Thymus (tissue), 11 donors: ENCODE data around the gene DTNB. TPM values are rescaled to one million over a fixed set of nuclear protein-coding genes. Genes with fewer than 3 reads are reported as not detected.

Experiments used
- DNase-seq, 9 donors: peaks; one replicate each; pipeline ENCODE4 v3.0.0-alpha.2; 2013; ENCODE audit warnings: low spot score in 9 of 9, low read depth in 6 of 9, missing footprints in 1 of 9
- H3K27ac ChIP-seq, 2 donors: one replicate each; pipeline ENCODE4 v1.5.1; 2013; ENCODE audit warnings: control low read depth in 1 of 2, low read depth in 1 of 2, low read length in 1 of 2, mild to moderate bottlenecking in 1 of 2, moderate library complexity in 1 of 2
- H3K27me3 ChIP-seq, 2 donors: one replicate each; pipeline ENCODE4 v1.5.1; 2013; ENCODE audit warnings: low read length in 1 of 2; ENCODE audit not compliant: control insufficient read depth in 2 of 2, insufficient read depth in 1 of 2
- H3K36me3 ChIP-seq, 2 donors: one replicate each; pipeline ENCODE4 v1.5.1; 2013; ENCODE audit warnings: low read length in 1 of 2, mild to moderate bottlenecking in 1 of 2, moderate library complexity in 1 of 2; ENCODE audit not compliant: control insufficient read depth in 2 of 2, insufficient read depth in 2 of 2
- H3K4me1 ChIP-seq, 2 donors: one replicate each; pipeline ENCODE4 v1.5.1; 2013; ENCODE audit warnings: low read length in 2 of 2; ENCODE audit not compliant: control insufficient read depth in 2 of 2, insufficient read depth in 2 of 2
- H3K4me3 ChIP-seq, 2 donors: one replicate each; pipeline ENCODE4 v1.5.1; 2013; ENCODE audit warnings: low read length in 2 of 2, control low read depth in 1 of 2, mild to moderate bottlenecking in 1 of 2
- H3K9me3 ChIP-seq, 2 donors: one replicate each; pipeline ENCODE4 v1.5.1; 2013; ENCODE audit warnings: low read length in 1 of 2, mild to moderate bottlenecking in 1 of 2; ENCODE audit not compliant: control insufficient read depth in 2 of 2, insufficient read depth in 1 of 2
- WGBS: extraction: QIAGEN DNeasy Blood & Tissue Kit; methylation state at CpG from one replicate; pipeline ENCODE4 v1.1.7; 2013; 5-methylcytosine and 5-hydroxymethylcytosine counted together
- polyA plus RNA-seq: library from polyadenylated mRNA; stranded (reverse); fragments of 200-250 nt; gene quantifications from one replicate; pipeline ENCODE4 v1.2.3, GENCODE V29; 2013
- total RNA-seq: library from RNA; stranded (reverse); fragments of 120-200 nt; gene quantifications from one replicate; pipeline ENCODE4 v1.2.4, GENCODE V29; 2013
- donor health status: healthy.

Gene DTNB
- total and polyA plus RNA-seq, 2 donors, result 7.6 to 20.1 TPM

DNA sequence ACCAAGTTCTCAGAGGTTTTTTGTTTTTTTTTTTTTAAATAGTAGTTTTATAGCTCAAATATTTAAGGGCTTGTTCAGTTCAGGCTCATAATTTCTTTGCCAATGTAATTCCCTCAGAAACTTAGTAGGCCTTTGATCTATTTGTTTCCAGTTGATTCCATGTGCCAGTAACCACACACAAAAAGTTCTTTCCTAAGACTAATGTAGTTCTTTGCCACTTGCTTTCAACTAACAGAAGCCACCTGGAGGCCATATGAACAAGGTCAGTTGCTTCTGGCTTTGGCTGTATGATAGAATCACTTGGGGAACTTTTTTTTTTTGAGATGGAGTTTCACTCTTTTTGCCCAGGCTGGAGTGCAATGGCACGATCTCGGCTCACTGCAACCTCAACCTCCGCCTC, 100.7 kb downstream of the DTNB start:
- H3K9me3 ChIP-seq, result no peaks in the 10 kb centered on the region
- H3K36me3 ChIP-seq, result peaks cover 0 to 2% of the 10 kb centered on the region in 2 donors
- 100% methylated on average over 3 of the region's 3 CpGs for WGBS
- H3K4me3 ChIP-seq, result no peak overlapping the region
- no peaks in the 10 kb centered on the region for H3K4me1 ChIP-seq
- DNase-seq, result no peak
- H3K27me3 ChIP-seq, result no peaks in the 10 kb centered on the region
- no peak overlapping the region for H3K27ac ChIP-seq

DNA sequence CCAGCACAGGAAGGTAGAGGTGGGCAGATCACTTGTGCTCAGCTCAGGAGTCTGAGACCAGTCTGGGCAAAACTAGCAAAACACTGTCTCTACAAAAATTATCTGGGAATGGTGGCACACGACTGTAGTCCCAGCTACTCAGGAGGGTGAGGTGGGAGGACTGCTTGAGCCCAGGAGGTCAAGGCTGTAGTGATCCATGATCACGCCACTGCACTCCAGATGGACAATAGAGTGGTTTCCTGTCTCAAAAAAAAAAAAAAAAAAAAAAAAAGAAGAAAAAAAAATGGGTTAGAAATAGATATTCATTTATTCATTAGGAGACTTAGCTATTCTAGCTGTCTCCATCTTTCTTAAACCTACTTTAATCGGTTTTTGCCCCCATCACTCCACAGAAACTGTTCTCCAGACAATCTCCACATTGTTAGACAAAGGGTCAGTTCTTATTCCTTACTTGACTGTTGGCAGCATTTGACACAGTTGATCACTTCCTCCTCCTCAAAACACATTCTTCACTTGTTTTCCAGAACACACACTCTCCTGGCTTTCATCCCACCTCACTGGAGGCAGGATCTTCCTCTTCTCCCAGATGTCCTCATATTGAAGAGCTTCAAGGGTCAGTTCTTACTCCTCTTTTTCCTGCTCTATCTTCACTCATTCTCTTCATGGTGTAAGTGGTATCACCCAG, 103.1 kb downstream of the DTNB start:
- H3K9me3 ChIP-seq, result no peaks in the 10 kb centered on the region
- H3K27me3 ChIP-seq, result no peaks in the 10 kb centered on the region
- no peak overlapping the region for H3K4me3 ChIP-seq
- H3K36me3 ChIP-seq, result no peaks in the 10 kb centered on the region
- DNase-seq, result no peak
- no peak overlapping the region for H3K27ac ChIP-seq
- 95% methylated on average over 3 of the region's 3 CpGs for WGBS
- peaks cover 0 to 11% of the 10 kb centered on the region in 2 donors for H3K4me1 ChIP-seq

DNA sequence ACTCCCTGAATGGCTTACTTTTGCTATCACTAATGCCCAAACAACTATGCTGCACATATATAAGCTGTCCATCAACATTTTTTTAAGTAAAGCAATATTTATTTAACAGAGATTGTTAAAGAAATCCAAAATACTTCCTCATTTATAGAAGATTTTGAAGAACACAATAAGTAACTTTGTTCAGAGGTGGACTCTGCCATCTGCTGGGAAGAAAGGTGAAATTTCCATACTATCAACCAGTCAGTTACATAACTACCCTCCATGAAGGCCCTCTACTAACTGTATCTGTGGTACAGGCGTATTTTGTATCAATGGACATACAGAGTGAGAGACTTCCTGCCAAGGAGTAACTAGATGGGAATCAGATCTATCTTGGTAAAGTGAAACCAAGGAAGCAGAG, 106.0 kb downstream of the DTNB start:
- DNase-seq, result peak in 6 of 9 donors; percentile 22 to 71 (median 44)
- H3K27ac ChIP-seq, result no peak overlapping the region

DNA sequence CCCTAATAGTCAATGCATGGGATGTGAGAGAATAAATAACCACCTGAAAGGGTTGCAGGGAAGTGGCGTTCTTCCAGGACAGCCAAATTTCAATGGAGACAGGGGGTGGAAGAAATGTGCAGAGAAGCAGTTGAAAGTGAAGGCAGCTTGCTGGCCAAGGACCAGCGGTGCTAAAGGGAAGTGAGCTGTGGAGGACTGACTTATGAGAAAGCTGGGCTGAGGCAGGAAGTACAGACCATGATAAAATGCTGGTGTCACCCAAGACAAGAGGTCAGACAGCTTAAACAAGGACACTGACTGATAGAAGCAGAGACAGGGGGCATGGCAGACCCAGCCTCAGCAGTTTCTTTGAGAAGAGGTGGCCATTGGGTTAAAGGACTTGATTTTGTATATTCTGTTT, 106.7 kb downstream of the DTNB start:
- DNase-seq, result no peak
- Histone ChIP-seq H3K4me3 (no peak overlapping the region), H3K4me1 (peaks cover 0 to 11% of the 10 kb centered on the region in 2 donors), H3K27me3 (no peaks in the 10 kb centered on the region), H3K36me3 (no peaks in the 10 kb centered on the region), H3K9me3 (no peaks in the 10 kb centered on the region), H3K27ac (no peak overlapping the region)
- 44% methylated on average over 2 of the region's 2 CpGs for WGBS

More for the DNA sequence above, 106.0 kb downstream of the DTNB start:
- no peaks in the 10 kb centered on the region for H3K36me3 ChIP-seq
- no peaks in the 10 kb centered on the region for H3K9me3 ChIP-seq
- peaks cover 0 to 11% of the 10 kb centered on the region in 2 donors for H3K4me1 ChIP-seq
- WGBS, result 85% methylated on average over 1 of the region's 1 CpG
- H3K4me3 ChIP-seq, result no peak overlapping the region
- H3K27me3 ChIP-seq, result no peaks in the 10 kb centered on the region

DNA sequence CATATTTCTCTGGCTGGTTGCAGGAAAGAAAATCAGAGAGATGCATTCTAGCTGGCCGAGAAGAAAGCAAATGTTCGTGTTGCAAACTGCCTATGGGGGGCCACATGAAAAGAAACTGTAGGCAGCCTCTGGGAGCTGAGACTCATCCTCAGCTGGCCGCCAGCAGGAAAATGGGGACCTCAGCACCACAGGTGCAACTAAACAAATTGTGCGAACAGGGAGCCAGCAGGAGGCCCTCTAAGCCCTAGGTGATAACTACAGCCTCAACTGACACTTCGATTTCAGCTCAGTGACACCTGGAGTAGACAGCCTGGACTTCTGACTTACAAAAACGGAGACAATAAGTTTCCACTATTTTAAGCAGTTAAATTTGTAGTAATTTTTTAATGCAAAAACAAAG, 107.3 kb downstream of the DTNB start:
- Histone ChIP-seq H3K9me3 (no peaks in the 10 kb centered on the region), H3K27ac (no peak overlapping the region), H3K36me3 (no peaks in the 10 kb centered on the region), H3K27me3 (no peaks in the 10 kb centered on the region), H3K4me3 (no peak overlapping the region), H3K4me1 (peaks cover 0 to 11% of the 10 kb centered on the region in 2 donors)
- 78% methylated on average over 6 of the region's 6 CpGs for WGBS
- DNase-seq, result peak in 2 of 9 donors; percentile 15 to 21

DNA sequence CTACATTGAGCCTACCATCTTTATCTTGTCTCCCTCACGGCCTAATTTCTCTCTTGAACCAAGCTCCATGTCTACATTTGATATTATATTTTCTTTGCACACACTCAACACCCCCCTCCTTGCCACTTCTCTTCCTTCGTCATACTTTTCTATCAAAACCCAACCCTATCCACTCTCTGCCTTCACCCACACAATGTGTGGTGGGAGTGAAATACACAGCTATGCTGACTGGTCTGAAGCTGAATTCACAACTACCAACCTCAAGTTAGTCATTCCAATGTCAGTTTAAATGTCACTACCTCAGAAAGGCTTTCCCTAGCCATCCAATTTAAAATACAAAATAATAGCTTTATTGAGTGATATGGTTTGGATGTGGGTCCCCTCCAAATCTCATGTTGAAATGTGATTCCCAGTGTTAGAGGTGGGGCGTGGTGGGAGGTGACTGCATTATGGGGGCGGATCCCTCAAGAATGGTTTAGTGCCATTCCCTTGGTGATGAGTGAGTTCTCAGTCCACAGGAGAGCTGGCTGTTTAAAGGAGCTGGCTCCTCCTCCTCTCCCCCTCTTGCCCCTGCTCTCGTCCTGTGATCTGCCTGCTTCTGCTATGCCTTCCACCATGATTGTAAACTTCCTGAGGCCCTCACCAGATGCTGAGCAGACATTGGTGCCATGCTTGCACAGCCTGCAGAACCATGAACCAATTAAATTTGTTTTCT, 112.1 kb downstream of the DTNB start:
- 95% methylated on average over 5 of the region's 5 CpGs for WGBS
- H3K4me3 ChIP-seq, result no peak overlapping the region
- no peak for DNase-seq
- no peaks in the 10 kb centered on the region for H3K9me3 ChIP-seq
- H3K27ac ChIP-seq, result no peak overlapping the region
- H3K4me1 ChIP-seq, result peaks cover 20 to 25% of the 10 kb centered on the region in 2 donors
- no peaks in the 10 kb centered on the region for H3K27me3 ChIP-seq
- H3K36me3 ChIP-seq, result no peaks in the 10 kb centered on the region

DNA sequence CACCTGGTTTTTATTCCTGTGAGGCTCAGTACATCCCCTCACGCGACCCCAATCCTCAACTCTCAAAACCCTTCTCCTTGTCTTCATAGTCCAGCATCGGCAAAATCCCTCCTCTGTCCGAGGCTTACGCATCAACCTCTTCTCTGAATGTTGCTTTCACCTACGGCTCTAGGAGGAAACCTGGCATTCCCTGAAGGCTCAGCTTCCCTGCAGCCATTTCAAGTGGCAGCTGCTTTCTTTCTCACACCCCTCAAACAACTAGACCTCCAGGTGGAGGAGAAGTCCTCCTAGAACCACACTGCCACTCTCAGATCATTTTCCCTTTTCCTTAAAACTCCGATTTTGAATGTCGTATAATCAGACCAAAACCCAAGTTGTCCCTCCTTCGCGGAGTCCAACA, 114.2 kb downstream of the DTNB start:
- Histone ChIP-seq H3K27ac (no peak overlapping the region), H3K4me1 (peaks cover 20 to 21% of the 10 kb centered on the region in 2 donors), H3K4me3 (no peak overlapping the region), H3K27me3 (no peaks in the 10 kb centered on the region), H3K9me3 (no peaks in the 10 kb centered on the region), H3K36me3 (no peaks in the 10 kb centered on the region)
- DNase-seq, result no peak
- 98% methylated on average over 10 of the region's 10 CpGs for WGBS

DNA sequence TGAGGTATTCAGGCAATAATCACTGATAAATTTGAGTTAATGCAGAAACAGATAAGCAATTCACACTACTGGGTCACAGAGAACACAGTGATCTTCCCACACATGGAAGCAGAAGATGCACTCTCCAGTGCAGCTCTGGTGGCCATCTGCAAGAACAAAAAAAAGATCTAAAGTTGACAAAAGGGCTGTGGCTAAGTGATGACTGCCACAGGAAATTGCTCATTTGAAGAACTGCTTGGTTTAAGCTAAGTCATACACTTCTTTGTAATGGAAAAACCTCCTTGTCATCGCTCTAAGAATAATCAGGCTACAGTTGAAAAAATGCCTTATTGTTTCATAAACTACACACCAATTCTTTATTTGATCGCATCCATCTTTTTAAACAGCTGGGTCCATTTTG, 115.1 kb downstream of the DTNB start:
- 21% methylated on average over 2 of the region's 2 CpGs for WGBS
- H3K27ac ChIP-seq, result peak overlapping the region in 1 of 2 donors; percentile 47

More for the DNA sequence above, 115.1 kb downstream of the DTNB start:
- Histone ChIP-seq H3K4me3 (no peak overlapping the region), H3K9me3 (no peaks in the 10 kb centered on the region), H3K36me3 (no peaks in the 10 kb centered on the region), H3K27me3 (no peaks in the 10 kb centered on the region), H3K4me1 (peaks cover 20 to 21% of the 10 kb centered on the region in 2 donors)
- peak in 8 of 9 donors; percentile 22 to 81 (median 52) for DNase-seq
